ENCODE measurements around the gene EPB41L3. TPM values are rescaled to one million over a fixed set of nuclear protein-coding genes. Genes with fewer than 3 reads are reported as not detected.
"Not testable (repeated sequence)": the region's sequence is repeated elsewhere in the genome, so short reads cannot be mapped to it uniquely, and the experiment has no call there.

EPB41L3 gene
- total RNA-seq, 2 donors from 2014 or later: 28.0 to 34.8 TPM

DNA sequence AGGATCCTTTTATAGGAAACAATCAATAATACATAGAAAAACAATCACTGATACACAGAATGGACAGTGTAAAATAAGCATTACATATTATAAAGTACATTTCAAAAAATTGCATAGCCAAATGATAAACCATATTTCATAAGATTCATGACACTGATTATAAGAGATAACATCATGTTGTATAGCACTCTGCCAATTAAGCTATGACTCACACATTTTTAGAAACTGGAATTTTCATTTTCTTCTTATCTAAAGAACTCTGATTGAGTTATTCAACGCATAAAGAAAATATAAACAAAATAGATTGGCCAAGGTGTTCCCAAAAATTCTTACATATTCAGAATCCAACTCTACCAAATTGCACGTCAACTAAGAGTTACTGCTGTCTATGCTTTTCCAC is 5.9 kb downstream of the EPB41L3 start:
- intact Hi-C loops (cut with DNase I): no loop called here
- ATAC-seq: no peak
- DNase-seq: no peak

DNA sequence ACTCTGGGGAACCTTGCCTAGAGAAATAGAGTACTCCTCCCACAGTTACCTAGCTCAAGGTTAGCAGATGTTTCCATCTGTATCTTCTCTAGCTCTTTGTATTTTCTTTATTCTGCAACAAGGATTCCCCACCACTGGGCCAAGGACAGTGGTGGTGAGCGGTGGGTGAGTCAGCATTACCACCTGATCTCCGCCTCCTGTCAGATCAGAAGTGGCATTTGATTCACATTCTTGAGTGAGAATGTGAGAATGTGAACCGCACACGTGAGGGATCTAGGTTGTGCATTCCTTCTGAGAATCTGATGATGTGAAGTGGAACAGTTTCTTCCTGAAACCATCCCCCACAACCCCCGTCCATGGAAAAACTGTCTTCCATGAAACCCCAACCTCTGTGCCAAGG is 9.0 kb downstream of the EPB41L3 start:
- intact Hi-C loops (cut with DNase I): no loop called here
- DNase-seq (no peak), ATAC-seq (no peak)

DNA sequence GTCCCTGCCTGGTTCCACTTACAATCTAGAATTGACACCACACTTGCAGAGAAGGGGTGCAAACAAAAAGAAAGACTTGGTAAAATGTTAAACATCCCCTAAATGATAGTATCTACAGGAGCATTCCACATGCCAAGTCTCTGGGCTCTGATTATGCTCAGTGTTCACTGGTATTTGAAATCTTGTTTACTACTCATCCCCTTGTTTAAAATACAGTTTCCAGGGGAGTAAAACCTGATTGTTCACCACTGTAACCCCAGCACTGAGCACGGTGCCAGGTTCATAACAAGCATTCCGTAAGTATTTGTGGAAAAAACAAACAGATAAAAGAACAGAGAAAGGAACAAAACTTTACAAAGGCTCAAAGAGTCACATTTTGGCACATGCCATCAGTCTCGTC is 11.7 kb downstream of the EPB41L3 start:
- intact Hi-C loops (cut with DNase I): no loop called here
- ATAC-seq: no peak
- no peak for DNase-seq

DNA sequence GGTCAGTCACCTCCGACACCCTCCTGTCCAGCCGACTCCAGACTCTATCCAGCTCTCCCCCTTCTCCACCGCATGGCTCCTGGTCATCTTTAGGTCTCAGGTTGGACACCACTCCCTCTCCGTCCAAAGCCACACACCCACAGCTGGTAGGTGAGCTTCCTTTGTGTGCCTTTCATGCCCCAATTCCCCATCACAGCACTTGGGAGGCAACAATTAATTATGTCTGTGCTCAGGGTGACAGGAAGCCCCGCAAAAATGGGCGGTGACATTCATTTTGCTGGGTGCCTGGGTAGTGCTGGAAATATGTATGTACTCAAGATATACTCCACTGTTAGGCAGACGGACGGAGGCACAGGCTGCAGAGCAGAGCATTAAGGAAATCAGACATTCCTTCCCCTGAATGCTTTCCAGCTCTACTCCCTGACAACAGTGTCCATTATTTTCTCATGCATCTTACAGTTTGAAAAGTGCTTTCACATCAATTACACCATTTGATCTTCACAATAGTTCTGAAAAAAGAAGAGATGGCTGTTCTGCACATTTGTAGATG is 13.1 kb downstream of the EPB41L3 start:
- no peak for DNase-seq
- ATAC-seq: no peak
- intact Hi-C loops (cut with DNase I): no loop called here

DNA sequence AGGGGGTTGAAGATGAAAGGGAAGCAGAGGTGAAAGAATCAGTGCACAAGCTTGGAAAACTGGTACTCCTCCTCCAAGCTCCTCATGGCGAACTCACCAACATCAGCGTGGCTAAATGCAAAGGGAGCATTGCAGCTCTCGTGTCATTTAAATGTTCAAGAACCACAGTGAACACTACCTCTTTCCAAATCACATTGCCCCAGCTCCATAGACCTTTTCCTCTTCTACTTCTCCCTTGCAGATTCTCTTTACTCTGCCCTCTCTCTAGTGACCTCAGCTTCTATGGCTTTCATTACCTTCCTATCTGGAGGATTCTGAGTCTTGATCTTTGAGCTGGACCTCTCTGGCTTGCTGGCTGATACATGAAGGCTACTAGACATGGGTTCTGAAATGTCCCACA is 14.3 kb downstream of the EPB41L3 start:
- ATAC-seq (no peak), DNase-seq (no peak)
- intact Hi-C loops (cut with DNase I): no loop called here

DNA sequence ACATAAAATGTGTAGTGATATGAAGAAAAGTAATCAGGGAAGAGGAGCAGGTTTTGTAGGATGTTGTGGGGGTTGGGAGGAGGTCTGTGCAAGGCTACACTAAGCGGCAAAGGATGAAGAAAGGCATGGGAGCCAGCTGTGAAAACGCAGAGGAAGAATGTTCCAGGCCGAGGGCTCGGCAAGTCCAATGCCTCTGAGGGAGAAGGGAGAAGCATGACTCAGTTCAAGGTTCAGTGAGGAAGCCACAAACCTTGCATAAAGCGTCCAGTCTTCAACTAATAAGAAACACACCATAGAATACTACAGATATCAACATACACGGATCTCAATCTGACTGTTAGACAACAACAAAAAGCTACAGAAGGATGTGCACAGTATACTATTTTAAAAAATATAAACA is 16.2 kb downstream of the EPB41L3 start:
- peak; percentile 47 to 89 for ATAC-seq
- DNase-seq: peak; percentile 48
- intact Hi-C loops (cut with DNase I): no loop called here

DNA sequence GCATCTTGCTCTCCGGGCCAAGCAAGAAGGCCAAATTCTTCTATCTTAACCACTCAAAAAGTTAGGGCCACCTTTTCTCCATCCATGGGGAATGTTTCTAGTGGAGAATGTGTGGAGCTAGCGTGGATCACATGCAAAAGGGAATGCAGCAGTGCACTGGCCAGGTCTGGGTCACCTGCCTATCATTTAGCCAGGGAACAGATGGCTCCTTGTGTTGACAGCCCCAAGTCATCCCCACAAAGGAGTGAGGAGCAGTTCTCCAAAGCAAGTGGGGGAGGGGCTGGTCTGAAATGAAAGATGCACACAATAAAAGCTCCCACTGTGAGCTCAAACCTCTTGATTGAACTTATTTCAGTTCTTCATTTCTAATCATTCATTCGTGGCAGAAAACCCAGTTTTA is 19.1 kb downstream of the EPB41L3 start:
- intact Hi-C loops (cut with DNase I): no loop called here
- ATAC-seq (no peak), DNase-seq (no peak)

DNA sequence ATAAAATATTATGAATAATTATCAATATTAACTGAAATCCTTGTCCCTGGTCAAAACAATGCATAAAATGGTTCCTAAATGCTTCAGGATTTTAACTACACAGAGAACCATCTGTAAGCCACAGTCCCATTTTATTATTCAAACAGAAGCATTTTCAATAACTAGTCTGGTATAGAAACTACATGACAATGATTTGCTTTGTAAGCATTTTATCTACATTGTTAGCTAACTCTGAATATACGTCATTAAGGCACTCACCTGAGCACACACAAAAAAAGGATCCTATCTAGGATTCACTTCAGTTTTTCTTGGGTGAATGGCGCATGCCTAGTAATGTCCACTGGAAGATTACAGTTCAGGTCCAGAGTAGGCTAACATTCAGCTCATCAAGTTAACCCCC is 22.8 kb downstream of the EPB41L3 start:
- ATAC-seq: no peak
- intact Hi-C loops (cut with DNase I): no loop called here
- DNase-seq: no peak

DNA sequence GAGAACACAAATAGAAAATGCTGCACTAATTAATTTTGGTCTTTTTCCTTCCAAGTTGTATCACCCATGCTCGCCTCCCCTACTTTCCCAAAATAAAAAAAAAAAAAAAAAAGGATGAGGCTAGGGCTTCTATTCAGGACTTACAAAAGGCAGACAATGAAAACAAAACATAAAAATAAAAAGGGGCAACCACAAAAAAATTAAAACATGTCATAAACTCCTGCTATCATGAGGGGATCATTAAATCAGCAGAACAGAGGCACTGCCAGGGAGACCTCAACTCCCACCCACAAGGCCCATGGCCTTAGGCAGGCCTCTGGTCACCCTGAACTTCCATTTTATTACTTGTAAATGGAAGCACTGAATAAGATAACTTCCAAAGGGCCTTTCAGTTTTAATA is 23.3 kb downstream of the EPB41L3 start:
- intact Hi-C loops (cut with DNase I): no loop called here
- DNase-seq: no peak
- ATAC-seq: no peak

DNA sequence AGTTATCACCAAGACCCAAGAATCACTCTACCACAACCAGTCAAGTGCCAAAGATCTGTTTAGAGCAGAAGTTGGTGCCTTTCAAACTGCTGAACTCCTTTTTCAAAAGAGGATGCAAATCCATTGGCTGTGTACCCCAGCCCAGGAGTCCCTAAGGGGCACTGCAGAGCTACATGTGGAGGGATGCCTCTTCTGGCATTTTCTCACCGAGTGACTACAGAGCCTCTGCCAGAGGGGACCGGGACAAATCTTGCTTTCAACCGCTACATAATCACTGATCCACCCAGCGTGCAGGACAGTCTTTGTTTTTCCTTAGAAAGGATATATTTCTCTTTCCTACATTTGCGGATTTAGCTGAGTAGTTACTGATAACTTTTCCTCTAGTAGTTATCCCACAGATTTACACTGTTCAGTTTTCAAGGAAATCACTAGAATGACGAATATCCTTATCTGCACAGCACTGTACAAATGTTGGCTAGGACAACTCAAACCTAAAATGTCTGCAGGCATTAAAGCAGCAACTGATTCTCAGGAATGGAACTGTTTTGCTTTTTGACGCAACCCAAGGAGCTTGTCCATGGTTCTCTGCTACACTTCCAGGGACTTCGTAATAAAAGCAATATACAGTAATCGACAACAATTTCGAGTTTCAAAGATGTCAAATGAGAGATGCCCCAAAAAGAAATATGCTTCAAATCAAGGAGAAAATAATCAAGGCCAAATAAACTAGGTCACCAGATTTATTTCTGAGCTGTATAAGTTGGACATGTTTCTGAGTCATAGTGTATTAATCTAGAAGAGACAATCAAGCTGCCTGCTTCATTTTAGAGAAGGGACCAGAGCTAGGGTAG is 24.1 kb downstream of the EPB41L3 start:
- DNase-seq (no peak), ATAC-seq (peak; percentile 56 to 77)

DNA sequence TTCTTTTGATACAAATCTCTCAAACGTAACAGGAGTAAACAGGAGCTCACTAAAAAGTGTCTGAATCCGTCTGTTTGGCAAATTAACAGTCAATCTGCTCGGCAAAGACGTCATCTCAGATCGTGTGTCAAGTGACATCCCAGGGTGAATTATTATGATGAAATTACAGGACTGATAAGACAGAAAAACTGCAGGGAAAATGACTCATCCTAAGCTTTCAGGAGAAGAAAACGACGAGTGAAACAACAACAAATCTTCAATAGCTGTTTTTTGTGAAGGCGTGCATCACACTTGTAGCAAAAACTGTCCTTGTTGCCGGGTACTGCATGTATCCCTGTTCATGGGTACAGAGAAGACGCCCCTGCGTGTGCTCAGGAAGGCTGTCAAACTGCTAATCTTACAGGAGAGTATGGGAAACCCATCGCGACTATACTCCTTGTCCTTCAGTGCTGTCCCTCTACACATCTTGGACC is 24.9 kb downstream of the EPB41L3 start:
- intact Hi-C loops (cut with DNase I): no loop called here
- no peak for DNase-seq
- ATAC-seq: peak; percentile 28 to 32

More for the DNA sequence above, 24.1 kb downstream of the EPB41L3 start:
- intact Hi-C loops (cut with DNase I): no loop called here

DNA sequence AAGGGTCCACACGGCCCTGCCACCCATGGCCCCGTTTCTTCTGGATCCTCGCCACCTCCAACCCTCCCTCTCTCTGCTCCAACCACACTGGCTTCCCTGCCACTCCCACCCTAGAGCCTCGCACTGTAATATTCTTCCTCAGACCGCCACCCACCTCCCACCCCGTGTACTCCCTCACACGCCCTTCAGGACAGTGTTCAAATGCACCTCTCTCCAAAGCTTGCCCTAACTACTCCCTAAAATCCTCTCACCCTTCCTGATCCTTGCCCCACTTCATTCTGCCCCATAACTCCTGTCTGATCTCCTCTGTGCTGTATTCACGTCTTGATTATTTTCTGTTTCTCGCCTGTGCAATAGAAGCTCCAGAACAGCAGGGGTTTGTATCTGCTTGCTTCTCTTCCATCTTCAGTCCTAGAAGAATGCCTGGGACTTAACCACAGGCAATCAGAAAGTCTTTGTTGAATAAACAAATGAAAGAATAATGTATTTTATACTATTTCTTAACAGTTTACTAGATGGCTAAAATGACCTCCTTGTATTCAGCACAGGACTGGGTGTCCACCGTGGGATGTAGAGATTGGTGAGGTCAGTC is 25.5 kb downstream of the EPB41L3 start:
- intact Hi-C loops (cut with DNase I): no loop called here
- no peak for ATAC-seq

DNA sequence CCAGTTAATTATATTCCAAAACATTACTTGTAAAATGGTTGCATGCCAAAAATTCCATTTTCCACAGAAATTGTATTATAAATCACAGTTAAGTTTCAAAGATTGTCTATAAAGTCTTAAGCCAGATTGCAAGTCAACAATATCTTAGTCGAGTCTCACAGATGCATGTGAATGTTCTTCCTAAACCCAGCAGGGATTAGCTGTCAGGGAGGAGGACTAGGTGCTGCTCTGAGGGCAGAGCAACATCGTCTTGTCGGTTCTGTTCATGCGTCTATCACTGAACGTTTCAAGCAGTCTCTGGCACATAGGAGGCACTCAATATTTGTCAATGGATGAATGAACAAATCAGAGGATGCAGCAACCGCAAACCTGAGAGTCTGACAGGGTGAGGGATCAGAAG is 27.0 kb downstream of the EPB41L3 start:
- DNase-seq: no peak
- intact Hi-C loops (cut with DNase I): no loop called here
- no peak for ATAC-seq

More for the DNA sequence above, 25.5 kb downstream of the EPB41L3 start:
- DNase-seq: no peak

DNA sequence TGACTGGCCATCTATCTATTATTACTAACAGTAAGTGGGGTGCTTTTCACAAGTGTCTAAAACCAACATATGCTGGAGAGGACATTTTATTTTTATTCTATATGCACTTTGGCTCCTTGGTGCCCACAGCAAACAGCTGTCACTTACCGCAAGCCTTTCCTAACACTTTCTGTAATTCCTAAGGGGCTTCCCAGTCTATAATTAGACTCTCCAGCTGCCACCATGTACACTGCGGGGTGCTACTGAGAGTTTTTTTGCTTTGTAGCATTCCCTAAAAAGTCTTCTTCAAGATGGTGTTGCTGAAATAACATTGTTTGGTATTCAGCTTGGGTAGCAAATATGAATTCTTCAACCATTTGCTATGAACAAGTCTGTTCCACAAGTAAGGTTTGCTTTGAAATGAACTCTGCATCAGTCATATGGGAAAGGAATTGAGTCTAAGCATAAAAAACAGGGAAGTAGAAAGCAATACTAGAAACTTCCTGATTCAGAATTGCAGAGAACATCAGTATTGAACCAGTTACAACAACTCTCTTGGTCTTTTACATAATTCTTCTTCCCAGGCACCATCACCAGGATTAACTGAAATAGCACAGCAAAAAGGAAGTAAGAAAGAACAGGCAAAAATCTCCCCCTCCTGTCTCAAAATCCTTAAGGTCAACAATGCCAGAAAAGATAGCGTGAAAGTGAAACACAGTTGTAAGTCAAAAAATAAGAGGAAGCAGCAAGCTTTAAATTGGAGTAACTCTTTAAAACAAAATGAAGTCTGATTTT is 28.6 kb downstream of the EPB41L3 start:
- intact Hi-C loops (cut with DNase I): no loop called here
- DNase-seq: no peak
- peak; percentile 31 to 32 for ATAC-seq

DNA sequence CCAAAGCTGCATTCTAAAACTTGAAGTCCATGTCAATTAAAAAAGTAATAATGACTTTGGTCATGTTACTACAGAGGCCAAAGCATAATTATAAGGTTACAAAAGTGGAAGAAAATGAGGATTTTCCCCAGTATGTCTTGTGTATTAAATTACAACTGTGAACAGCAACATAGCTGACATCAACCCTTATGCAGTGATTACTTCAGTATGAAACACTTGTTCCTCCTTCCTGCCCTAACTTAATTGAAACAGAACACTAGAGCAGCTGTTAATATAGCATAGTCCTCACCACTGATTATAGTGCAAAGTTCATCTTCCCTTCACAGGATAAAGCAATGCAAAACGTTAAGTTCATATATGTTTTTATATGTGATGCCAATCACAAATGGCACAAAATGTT is 29.9 kb downstream of the EPB41L3 start:
- no peak for DNase-seq
- ATAC-seq: peak in 1 of 2 donors; percentile 14
- intact Hi-C loops (cut with DNase I): no loop called here

DNA sequence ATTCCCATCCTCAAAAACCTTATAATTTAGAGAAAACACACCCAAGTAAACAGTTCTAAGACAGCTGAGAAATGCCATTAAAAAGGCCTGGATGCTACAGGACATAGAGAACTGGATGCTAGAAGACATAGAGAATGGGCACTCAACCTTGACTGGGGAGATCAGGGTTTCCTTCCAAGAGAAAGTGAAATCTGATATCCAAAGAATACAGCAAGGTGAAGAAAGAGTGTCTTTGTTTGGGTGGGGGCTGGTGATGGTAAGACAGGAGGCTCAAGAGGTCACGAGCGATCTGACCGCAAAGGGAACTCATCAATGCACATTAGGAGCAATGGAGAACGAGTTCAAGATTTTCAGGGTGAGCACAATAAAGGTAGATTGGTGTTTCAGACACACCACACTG is 31.6 kb downstream of the EPB41L3 start:
- DNase-seq (no peak), ATAC-seq (no peak)
- intact Hi-C loops (cut with DNase I): no loop called here

DNA sequence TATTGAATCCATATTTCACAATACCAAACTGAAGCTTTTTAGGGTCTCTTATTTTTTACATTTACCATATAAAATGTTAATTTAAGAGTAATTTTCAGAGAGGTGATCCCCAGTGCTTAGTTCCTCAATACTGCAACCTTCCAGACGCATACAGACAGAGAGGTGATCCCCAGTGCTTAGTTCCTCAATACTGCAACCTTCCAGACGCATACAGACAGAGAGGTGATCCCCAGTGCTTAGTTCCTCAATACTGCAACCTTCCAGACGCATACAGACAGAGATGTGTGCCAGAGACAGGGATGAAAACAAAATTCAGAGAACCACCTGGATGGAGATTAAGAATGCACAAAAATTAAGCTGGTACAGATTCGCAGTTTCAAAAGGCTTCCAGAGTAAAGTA is 32.3 kb downstream of the EPB41L3 start:
- ATAC-seq; intact Hi-C loops (cut with DNase I); DNase-seq: not testable (repeated sequence)

DNA sequence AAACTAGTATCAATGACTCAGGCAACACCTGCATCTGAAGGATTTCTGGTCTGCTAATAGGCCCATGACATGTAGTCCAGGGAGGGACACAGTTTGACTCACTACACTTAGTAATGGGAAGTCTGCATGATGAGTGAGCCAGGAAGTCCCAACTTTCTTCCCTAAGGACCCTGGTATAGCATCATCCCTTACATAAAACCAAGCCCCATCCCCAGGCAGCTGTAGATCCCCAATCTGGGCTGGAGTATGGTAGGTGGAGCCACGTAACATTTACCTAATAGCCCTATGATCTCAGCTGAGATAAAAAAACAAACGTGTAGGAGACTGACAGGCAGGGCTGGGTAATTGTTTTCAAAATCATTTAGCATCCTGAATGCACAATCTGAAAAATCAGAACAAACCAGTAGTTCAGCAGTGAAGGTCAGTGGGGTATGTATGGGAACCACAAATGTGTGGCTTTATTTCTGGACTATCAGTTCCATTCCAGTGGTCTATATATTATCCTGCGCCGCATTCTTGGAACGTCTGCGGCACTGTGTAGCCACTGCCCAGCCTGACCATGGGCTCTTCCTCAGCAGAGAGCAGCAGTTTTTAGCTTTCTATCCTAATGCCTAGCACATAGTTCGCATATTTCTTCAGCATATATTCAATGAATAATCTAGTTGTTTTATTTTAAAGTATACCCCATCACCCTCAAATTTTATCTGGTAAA is 33.5 kb downstream of the EPB41L3 start:
- intact Hi-C loops (cut with DNase I): no loop called here
- DNase-seq (no peak), ATAC-seq (peak in 1 of 2 donors; percentile 42)

DNA sequence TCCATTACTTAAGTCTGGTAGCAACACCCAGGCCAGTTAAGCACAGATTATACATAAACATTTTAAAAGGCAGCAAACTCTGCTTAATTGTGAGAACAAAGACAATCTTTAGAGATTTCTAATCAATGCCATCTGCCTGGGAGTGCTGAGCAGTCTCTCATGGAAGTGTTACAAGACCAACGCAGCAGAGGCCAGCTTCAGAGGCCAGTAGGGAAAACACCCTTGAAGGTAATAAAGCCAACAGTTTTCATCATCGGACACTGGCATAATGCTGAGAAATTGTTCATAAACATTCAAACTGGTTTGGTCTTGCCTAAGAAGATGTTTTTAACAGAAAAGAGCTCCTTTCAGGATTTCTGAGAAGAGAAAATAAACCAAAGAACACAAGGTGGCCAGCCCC is 35.0 kb downstream of the EPB41L3 start:
- no peak for DNase-seq
- intact Hi-C loops (cut with DNase I): no loop called here
- no peak for ATAC-seq
